GM21619 (cell line): ENCODE measurements around the gene CTSZ.
"Not testable (repeated sequence)": the region's sequence is repeated elsewhere in the genome, so short reads cannot be mapped to it uniquely, and the experiment has no call there.

Source experiments
- ATAC-seq: cut with Tn5 transposase; IDR thresholded peaks from one replicate; pipeline ENCODE4 v1.9.1; 2021; ENCODE audit not compliant: unreplicated experiment

Gene CTSZ

DNA sequence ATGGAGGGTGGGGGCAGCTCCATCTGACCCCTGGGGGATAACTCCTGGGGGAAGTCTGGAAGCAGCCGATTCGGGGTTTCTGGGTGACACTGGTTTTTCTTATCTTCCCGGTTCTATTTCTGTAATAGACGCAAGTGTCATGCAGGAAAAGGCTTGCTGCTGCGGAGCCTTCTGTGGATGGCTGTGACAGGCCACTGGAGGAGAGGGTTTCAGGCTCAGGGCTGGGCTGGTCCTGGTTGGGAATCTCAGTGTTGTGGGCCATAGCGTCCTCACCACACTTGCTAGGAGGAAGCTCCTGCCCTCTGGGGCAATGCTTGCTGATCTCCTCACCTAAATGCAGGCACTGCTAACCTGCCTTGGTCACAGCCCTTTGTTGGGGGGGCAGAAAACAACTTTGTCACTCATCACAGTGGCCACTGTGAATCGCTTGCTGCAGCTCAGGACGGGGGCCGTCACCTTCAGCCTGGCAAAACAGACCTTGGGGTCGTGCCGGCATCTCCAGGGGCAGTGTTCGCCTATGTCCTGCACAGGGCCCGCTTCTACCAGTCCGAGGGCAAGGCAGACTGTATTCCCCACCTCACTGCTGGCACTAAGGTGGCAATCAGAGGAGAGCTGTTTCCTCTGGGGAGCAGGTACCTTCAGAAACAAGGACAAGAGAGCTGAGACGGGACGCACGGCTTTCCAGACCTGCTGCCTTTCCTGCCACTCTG, 7.8 kb upstream of the CTSZ start:
- ATAC-seq, result no peak

DNA sequence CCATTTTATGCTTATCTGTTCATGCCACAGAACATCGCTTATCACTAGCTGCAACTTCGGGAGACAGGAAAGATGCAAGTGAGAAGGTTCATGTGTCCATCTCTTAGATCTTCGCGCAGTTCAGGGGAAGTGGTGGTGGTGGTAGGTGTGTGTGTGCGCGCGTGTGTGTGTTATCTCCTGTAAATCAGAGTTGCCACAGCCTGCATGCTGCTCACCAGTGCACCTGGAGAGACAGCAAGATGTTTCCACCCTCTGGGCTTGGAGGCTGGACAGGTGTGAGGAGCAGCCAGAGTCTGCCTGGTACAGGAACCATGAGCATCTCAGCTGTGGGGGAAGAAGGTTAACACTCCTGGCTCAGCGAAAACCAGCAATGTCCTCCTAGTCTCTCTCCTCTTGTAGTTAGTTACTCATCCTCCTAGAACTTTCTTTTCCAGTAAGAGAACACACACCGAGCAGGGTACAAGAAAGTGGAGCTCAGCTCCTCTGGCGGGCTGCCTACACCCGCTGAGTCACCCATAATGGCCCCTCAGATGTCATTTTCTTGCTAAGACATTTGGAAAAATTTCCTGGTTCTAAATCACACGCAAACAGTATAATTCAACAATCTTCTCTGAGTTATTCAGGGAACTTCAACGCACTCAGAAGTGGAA, 7.0 kb upstream of the CTSZ start:
- no peak for ATAC-seq

DNA sequence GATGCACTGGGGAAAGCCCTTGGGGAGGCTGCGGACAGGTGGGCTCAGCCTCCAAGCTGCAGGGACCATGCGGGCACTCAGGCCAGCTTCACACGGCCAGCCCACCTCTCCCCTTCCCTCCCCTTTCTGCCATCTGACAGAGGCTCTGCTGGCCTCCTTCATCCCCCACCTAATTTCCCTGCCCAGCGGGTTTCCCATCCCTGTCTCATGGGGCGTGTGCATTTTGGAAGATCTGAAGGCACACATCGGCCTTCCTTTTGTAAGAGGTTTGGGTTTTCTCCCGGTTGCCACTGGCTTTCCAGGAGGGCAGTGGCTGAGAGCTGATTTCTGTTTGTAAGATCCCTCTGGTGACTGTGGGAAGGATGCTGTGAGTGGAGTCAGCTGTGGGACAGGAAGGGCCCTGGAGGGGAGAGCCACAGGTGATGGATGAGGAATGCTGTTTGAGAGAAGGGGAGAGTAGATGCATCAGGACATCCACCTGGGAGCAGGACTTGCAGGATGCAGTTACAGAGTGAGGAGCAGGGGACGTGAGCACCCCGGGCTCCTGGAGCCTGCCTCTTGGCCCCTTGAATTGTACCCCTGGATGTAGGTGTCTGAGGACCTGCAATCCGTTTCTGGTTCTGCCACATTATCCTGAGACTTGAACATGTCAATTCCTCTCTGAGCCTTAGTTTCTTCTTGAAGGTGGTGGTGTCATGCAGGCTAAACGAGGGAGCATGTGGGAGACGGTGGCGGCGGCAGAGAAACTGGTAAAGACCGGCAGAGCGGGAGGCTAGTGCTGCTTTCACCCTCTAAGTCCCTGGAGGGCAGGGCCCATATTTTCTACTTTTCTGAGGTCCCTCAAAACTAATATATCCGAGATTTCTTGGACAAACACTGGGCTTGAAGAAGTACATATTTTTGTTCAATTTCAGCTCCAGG, 6.2 kb upstream of the CTSZ start:
- no peak for ATAC-seq

DNA sequence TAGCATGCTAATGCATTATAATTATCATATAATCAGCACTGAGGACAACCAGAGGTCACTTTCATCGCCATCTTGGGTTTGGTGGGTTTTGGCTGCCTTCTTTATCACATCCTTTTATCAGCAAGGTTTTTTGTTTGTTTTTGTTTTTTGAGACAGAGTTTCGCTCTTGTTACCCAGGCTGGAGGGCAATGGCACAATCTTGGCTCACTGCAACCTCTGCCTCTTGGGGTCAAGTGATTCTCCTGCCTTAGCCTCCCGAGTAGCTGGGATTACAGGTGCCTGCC, 4.8 kb upstream of the CTSZ start:
- ATAC-seq, result not testable (repeated sequence)

DNA sequence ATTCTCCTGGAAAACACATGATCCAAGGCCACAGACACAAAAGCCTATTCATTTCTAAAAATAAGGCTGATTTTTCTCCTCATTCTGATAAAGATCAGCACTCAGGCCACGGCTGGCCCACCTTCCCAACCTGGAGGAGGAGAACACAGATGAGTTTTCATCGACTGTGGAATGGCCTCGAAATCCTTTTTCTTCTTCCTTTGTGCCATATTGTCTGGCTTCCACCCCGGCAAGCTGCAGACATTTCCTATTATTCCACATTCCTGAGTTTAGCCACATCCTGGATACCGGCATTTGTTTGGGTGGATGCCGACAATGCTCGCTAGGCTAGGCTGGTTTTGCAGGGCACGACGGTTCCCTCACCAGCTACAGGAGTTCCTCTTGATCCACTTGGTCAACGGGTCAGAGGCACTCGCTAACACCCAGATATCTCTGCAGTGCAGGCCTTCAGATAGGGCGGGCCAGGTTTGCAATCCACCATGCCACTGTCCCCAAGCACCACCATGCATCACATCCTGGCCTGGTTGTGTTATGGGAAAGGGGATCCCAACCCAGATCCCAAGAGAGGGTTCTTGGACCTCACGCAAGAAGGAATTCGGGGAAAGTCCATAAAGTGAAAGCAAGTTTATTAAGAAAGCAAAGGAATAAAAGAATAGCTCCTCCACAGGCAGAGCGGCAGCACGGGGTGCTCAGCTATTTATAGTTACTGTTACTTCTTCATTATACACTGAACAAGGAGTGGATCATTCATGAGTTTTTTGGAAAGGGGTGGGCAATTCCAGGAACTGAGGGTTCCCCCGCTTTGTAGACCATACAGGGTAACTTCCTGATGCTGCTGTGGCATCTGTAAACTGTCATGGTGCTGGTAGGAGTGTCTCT, 4.2 kb upstream of the CTSZ start:
- no peak for ATAC-seq

DNA sequence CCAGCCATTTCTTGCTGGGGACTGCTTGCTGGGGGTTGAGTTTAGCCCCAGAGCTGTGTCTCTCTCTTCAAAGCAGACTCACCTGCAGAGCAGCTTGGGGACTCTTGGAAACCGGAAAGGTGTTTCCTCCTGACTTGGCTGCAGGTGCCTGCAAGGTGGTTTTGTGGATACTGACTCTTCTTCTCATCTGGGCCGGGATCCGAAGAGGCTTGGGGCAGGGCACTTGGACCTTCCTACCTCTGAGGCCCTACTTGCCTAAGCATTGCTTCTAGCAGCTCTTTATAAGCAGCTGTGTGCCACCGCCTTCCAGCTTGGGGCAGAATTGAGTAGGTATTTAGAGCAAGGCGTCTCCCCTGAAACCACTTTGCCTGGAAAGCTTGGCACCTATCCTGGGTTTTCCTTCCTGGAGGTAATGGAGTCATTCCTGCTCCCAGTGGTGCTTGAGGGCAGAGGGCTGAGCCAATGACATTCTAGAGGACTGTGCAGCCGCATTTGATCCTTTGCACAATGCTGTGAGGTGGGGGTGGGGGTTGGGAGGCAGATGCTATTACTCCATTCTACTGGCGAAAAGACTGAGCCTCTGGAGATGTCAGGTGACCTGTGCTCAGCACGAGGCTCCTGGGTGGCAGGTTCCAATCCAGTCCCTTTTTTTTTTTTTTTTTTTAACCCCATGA, 3.4 kb upstream of the CTSZ start:
- ATAC-seq, result no peak

DNA sequence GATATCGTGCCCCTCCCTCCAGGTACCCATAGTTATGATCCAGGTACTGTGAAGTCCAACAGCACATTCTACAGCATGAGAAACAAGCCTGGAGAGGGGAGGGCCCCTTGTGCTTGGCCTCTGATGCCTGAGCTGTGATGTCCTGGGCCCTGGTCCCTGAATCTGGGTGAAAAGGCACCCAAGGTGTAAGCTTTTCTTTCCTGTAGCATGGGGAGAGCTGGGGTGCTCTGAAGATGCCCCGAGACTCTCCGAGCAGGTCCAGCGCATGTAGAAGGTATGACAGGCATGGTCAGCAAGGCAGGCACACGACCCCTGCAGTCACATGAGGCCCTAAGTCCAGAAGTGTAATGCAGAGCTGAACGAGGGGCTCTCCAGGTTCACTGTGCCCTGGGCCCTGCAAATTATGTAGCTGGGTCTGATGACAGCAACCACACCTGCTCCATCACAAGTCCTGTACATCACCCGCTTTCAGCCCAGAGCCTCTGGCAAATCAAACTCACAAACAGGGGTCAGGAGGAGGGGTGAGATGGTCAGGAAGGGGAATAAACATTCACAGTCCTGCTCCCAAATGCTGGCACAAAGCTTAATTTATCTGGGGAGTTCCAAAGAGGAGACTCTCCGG, 1.8 kb upstream of the CTSZ start:
- ATAC-seq, result no peak

DNA sequence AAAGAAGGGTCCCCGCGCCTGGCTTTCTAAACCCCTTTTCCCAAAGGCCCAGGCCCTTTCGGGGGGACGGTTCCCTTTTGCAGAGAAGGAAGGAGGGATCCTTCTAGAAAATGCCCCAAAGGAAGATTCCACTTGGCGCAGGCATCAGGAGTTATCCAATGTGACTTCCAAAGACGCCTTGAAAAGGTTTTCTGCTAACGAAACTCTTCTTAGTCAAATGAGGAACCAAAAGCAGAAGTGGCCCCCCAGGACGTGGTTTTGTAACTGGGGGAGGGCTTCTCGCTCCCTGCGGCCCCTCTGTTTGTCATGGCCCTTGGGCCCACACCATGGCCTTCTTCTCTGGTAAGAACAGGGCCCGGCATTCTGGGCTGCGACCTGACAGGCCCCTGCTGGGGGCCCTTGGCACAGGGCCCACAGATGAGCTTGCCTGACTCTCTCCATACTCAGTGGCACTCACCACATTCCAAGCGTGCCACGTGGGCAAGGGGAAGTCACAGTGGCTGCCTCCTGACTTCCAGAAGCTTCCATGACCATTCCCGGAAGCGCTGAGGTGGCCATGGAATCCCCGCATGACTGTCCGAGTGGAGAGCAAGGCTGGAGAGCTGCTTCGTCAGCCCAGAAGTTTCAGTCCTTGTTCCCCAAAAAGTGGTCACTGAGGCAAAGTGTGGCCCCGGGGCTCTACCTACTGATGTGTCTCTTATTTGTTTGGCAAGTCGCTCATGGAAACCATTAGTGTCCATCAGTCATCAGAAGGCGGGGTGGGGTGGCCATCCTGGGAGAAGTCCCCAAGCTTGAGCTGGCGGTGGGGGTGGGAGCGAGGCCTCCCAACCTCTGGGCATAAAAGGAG, 834 bp upstream of the CTSZ start:
- peak; percentile 29 for ATAC-seq

DNA sequence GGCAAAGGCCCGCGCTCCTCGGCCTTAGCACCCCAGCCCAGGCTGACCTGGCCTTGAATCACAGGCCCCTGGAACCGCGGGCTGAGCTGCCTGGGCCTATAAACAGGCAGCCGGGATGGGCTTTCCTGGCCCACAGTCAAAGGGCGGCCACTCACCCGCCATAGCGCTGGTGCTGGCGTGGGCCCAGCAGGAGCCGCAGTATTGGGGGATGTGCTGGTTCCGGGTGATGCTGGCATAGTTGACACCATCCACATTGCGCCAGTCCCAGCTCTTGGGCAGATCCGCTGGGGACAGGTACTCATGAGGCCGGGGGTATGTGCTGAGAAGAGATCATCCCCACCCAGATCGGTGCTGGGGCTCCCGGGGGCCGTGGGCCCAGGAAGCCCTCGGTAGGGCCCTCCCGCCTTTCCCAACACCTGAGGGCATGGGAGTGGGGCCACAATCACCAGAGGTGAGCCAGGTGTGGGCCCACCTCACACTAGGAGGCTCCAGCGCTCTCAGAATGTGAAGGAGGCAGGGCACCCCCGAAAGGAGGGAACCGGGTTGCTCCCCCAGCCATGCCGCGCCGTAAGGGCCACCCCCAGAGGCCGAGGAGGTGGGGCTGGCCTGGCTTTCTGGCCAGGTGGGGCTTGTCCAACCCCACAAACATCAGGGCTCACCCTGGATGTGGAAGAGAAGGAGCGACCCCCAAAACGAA, 739 bp downstream of the CTSZ start:
- ATAC-seq, result no peak

DNA sequence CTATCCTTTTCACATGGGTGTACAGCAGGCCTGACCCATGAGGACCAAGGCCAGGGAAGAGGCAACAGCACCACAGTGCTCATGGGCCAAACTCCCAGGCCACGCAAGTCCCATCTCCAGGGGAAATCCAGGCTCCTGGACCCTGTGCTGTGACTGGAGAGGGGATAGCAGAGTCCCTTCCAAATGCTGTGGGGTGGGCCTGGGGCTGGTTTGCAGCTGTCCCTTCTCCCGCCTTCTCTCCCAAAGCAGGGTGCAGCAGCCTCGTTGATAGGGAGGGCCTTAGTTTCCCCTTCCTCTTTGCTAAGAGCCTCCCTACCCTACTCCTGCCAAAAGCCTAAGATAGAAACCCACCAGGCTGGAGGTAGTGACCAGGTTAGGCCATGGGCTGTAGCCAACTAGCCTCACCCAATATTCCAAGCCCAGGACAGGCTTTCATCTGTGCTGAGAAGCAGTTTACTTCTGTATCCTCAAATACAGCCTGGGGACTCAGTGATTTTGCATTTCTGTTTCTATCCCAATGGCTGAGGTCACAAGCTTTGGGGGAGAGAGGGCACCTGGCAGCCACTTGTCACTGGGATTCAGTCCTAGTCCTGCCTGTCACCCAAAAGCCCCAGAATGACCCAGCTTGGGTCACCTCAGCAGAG, 1.4 kb downstream of the CTSZ start:
- no peak for ATAC-seq

DNA sequence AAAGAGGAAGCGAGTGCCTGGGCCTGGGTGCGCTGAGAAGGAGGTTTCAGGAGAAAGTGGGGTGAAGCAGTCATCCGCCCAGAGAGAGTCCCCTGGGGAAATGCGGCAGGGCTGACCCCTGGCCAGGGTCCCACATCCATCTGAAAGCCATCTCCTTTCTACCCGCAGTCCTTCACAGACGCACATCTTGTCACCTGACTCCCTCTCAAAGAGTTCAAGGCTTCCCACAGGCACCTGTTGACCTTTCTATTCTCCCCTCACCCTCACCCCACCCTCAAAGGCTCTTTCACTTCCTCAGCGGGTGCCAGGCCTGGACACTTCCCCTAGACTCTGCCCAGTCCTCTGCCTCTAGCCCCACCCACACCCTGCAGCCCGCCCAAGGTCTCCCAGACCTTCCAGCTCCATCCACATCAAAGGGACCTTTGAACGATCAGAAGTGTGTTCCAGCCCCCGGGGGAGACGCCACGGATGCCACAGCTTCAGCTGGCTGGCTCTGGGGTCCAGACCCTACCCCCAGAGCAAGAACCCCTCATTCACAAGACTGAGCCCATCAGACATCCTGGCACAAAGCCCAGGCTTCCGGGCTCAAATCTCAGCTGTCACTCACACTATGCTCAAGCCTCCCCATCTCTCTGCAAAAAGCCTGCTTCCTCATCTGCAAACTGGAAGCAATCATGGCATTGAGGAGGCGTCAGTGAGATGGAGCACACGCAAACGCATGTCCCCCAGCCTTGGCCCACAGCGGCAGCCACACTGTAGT, 2.1 kb downstream of the CTSZ start:
- ATAC-seq, result peak; percentile 42

DNA sequence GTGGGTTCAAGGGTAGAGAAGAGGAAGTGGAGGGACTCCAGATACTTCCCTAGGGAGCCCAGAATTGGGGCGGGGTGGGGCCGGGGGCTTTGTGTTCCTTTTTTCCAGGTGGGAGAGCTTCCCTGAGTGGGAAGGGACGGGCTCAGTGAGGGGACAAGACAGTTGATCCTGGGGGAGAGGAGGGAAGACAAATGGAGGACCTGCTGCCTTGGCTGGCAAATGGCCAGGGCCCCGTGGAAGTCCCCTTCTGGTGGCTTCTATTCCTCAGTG, 2.6 kb downstream of the CTSZ start:
- no peak for ATAC-seq

DNA sequence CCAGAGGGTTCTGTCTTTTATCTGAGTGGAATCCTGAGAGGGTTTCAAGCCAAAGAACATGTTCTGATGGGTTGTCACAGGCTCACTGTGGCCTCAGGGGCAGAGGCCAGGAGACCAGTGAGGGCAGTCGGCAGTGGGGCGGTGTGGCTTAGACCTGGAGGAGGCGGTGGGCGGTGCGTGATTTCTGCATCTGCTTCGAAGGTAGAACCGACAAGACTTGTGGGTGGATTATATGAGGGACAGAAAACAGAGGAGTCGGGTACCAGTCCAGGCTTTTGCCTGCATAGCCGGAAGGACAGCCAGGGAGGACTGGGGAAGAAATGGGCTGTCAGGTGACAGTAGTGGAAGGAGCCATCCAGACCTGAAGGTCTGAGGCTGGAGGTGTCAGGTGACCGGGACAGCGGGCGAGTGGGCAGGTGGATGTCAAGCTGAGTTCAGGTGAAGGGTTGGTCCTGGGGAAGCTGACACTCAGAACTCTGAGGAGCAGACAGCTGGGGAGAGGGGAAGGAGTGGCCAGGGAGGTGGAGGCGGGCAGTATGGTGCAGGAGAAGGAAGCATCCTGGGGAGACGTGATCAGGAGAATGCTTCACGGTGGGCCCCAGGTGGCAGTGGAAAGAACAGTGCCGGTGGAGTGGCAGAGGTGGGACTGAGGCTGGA, 3.1 kb downstream of the CTSZ start:
- ATAC-seq, result no peak

DNA sequence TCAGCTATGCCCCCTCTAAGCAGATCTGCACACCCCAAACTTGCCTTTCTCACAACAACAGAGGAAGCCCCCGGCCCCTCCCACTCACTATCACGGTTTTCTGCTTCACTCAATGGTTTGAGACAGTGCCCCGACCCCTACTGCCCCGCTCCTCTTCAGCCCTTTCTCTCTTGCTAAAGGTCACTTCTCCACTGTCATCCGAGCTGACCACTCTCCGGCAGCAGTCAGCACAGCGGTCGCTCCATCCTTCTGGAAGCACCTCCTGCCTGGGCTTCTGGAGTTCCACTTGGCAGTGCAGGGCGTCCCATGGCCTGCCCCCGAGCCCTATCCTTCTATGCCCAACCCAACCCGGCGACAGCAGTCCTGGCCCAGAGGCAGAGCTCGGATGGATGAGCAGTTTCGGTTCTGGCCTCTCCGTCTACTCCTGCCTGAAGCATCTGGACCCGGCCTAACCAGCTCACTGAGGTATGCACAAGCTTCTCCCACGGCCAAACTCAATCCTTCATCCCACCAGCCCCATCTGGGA, 4.1 kb downstream of the CTSZ start:
- no peak for ATAC-seq

DNA sequence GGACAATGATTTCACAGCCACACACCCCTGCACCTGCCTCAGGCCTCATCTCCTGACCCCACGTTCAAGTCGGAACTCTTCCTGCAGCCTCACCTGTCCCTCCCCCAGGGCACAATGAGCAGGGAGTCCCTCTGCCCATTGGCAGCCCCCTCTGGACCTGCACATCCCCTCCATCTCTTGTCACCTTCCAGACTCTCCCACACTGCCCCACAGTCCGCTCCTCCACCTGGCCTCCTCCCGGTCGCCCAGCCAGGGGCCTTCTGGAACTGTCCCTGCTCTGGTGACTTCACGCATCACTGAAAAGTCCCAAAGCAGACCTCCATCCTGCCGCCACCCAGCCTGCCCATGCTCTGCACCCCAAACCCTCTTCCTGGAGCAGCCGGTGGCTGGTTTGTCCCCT, 4.7 kb downstream of the CTSZ start:
- ATAC-seq, result no peak

DNA sequence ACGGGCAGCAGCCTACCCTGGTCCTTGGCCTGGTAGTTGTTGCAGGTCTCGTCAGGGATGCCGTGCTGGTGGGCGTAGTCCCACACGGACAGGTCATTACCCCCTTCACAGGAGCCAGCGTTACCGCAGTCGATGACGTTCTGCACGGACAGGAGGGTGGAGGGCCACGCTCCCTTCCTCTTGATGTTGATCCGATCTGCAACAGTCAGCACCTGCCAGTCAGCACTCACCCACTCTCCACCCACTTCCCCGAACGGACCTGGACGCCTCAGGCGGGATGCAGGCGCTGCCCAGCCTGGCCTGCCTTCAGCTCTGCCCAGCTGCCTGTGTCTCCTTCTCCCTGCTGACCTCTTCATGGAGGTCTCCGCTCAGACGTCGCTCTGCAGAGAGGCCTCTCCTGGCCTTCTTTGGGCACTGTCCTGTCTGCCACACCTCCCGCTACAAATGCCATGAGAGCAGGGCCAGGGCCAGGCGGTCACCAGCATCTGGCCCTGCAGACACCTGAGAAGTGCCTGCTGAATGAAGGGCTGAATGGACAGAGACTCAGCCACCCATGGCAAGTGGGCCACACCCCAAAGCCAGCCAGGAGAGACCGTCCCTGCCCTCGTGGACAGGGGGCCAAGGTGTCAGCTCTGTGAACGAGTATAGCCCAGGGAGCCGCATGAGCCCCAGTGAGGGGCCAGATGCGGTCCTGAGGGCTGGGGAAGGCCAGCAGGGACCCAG, 5.4 kb downstream of the CTSZ start:
- no peak for ATAC-seq
